ENCODE results near the gene EHD4.

EHD4 gene

DNA sequence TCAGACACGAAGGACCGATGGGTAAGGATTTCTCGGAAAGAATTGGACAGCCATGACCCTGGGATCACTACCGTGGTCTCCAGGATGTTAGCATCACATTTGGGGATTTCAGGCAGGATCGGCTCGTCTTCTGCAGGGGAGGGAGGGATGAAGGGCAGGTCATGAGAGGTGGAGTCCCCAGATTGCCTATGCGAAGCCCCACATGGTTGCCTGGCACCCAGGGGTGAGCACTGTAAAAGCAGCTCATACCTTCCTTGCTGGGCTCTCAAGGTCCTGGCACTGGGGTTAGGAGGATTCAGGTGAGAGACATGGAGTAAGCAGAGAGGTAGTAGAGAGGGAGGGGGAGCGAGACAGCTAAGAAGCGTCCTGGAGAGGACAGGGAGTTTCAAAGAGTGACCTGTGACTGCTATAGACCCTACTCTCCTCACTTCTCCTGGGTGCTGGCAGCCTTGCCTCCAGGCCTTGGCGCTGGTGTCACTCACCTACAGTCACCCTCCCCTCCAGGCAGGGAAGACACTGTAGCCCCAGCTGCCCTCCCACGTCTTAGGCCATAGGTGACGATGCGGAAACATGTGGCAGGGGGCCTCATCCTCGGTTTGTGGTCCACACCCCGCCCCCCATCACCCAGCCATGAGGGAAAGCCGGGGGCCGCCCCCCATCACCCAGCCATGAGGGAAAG lies 15.0 kb upstream of the EHD4 start:
- Histone ChIP-seq H3K36me3 (ENCODE audit: control insufficient read depth in 2 of 2, insufficient read depth in 2 of 2, low read length in 2 of 2) (no peaks in the 10 kb centered on the region), H3K4me3 (ENCODE audit: low read length in 2 of 2) (no peak overlapping the region), H3K27ac (ENCODE audit: low read length) (no peak overlapping the region), H3K9ac (ENCODE audit: low read length in 2 of 2) (no peak overlapping the region), H3K9me3 (ENCODE audit: control insufficient read depth in 2 of 2, low read length in 2 of 2) (no peaks in the 10 kb centered on the region), H3K4me1 (ENCODE audit: control insufficient read depth, insufficient read depth, low read length) (no peaks in the 10 kb centered on the region), H3K27me3 (ENCODE audit: control insufficient read depth in 1 of 2, insufficient read depth in 2 of 2, low read length in 2 of 2) (no peaks in the 10 kb centered on the region)

- H3K9me3 ChIP-seq (ENCODE audit: control insufficient read depth in 2 of 2, low read length in 2 of 2), result no peaks in the 10 kb centered on the region
- no peaks in the 10 kb centered on the region for H3K36me3 ChIP-seq (ENCODE audit: control insufficient read depth in 2 of 2, insufficient read depth in 2 of 2, low read length in 2 of 2)
- H3K9ac ChIP-seq (ENCODE audit: low read length in 2 of 2), result no peak overlapping the region
- H3K4me3 ChIP-seq (ENCODE audit: low read length in 2 of 2), result no peak overlapping the region
- no peak overlapping the region for H3K27ac ChIP-seq (ENCODE audit: low read length)
- H3K4me1 ChIP-seq (ENCODE audit: control insufficient read depth, insufficient read depth, low read length), result no peaks in the 10 kb centered on the region
- no peaks in the 10 kb centered on the region for H3K27me3 ChIP-seq (ENCODE audit: control insufficient read depth in 1 of 2, insufficient read depth in 2 of 2, low read length in 2 of 2)
Measured at GRCh38 chr15:41985236-41986160, 13.1 kb upstream of the EHD4 start.

GRCh38 chr15:41984622-41985021 lies 12.3 kb upstream of the EHD4 start:
- H3K9me3 ChIP-seq (ENCODE audit: control insufficient read depth in 2 of 2, low read length in 2 of 2), result no peaks in the 10 kb centered on the region
- no peaks in the 10 kb centered on the region for H3K4me1 ChIP-seq (ENCODE audit: control insufficient read depth, insufficient read depth, low read length)
- H3K27ac ChIP-seq (ENCODE audit: low read length), result no peak overlapping the region
- no peaks in the 10 kb centered on the region for H3K27me3 ChIP-seq (ENCODE audit: control insufficient read depth in 1 of 2, insufficient read depth in 2 of 2, low read length in 2 of 2)
- no peak overlapping the region for H3K9ac ChIP-seq (ENCODE audit: low read length in 2 of 2)
- no peak overlapping the region for H3K4me3 ChIP-seq (ENCODE audit: low read length in 2 of 2)
- no peaks in the 10 kb centered on the region for H3K36me3 ChIP-seq (ENCODE audit: control insufficient read depth in 2 of 2, insufficient read depth in 2 of 2, low read length in 2 of 2)

- Histone ChIP-seq H3K4me1 (ENCODE audit: control insufficient read depth, insufficient read depth, low read length) (no peaks in the 10 kb centered on the region), H3K27me3 (ENCODE audit: control insufficient read depth in 1 of 2, insufficient read depth in 2 of 2, low read length in 2 of 2) (no peaks in the 10 kb centered on the region), H3K9ac (ENCODE audit: low read length in 2 of 2) (no peak overlapping the region), H3K4me3 (ENCODE audit: low read length in 2 of 2) (no peak overlapping the region), H3K27ac (ENCODE audit: low read length) (no peak overlapping the region), H3K9me3 (ENCODE audit: control insufficient read depth in 2 of 2, low read length in 2 of 2) (no peaks in the 10 kb centered on the region), H3K36me3 (ENCODE audit: control insufficient read depth in 2 of 2, insufficient read depth in 2 of 2, low read length in 2 of 2) (no peaks in the 10 kb centered on the region)
Measured at GRCh38 chr15:41983621-41984571, 11.5 kb upstream of the EHD4 start.

DNA sequence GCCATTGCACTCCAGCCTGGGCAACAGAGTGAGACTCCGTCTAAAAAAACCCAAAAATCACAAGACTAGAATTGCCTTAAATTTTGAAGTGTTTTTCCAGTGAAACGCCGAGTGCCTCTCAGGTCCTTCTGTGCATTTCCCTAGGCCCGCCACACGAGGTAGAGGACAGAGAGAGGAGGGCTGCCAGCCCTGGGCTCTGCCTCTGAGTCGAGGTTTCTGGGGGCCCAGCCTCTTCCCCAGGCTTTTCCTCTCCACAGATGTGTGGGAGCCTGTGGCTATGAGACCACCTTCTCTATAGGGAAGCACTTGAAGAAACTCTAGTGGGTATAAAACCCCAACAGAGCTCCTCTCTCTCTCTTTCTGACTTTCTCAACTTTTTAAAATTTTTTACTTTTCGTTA lies 10.9 kb upstream of the EHD4 start:
- Histone ChIP-seq H3K4me1 (ENCODE audit: control insufficient read depth, insufficient read depth, low read length) (no peaks in the 10 kb centered on the region), H3K27me3 (ENCODE audit: control insufficient read depth in 1 of 2, insufficient read depth in 2 of 2, low read length in 2 of 2) (no peaks in the 10 kb centered on the region), H3K27ac (ENCODE audit: low read length) (no peak overlapping the region), H3K9me3 (ENCODE audit: control insufficient read depth in 2 of 2, low read length in 2 of 2) (no peaks in the 10 kb centered on the region), H3K4me3 (ENCODE audit: low read length in 2 of 2) (no peak overlapping the region), H3K9ac (ENCODE audit: low read length in 2 of 2) (no peak overlapping the region), H3K36me3 (ENCODE audit: control insufficient read depth in 2 of 2, insufficient read depth in 2 of 2, low read length in 2 of 2) (no peaks in the 10 kb centered on the region)

DNA sequence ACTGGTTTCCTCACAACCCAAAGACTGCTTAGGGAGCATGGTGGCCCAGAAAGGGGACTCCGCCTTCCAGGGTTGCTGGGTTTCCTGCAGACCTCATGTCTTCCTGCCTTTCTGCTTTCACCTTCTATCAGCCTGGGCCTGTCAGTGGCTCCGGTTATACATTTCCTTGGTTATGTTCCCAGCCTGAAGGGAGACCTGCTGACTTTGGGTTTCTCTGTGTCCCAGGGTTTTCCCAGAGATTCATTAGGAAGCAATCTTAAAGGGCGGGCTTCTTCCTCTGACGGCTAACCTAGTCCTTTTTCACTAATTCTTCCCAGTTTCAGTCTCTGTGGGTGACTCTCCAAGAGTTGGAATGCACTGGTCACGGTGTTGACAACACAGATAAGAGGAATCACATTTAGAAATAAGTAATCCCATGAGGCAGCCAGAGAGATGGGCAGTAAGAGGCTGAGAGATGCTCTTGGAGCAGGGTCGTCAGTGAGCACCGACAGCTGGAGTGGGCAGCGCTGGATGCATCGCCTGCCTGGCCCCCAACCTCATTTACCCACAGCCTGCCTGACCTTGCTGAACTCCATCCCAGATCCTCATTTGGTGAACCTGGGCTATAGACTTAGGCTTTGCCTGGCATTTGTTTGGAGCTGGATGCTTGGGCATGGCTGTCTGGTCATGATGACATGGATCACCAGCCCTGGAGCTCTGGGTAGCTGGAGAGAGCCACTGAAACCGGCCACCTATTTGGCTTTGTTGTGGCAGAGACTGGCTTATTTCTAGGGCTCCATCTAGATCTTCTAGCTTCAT lies 10.0 kb upstream of the EHD4 start:
- no peak overlapping the region for H3K27ac ChIP-seq (ENCODE audit: low read length)
- H3K9ac ChIP-seq (ENCODE audit: low read length in 2 of 2), result no peak overlapping the region
- no peaks in the 10 kb centered on the region for H3K36me3 ChIP-seq (ENCODE audit: control insufficient read depth in 2 of 2, insufficient read depth in 2 of 2, low read length in 2 of 2)
- H3K9me3 ChIP-seq (ENCODE audit: control insufficient read depth in 2 of 2, low read length in 2 of 2), result no peaks in the 10 kb centered on the region
- no peaks in the 10 kb centered on the region for H3K27me3 ChIP-seq (ENCODE audit: control insufficient read depth in 1 of 2, insufficient read depth in 2 of 2, low read length in 2 of 2)
- H3K4me1 ChIP-seq (ENCODE audit: control insufficient read depth, insufficient read depth, low read length), result no peaks in the 10 kb centered on the region
- no peak overlapping the region for H3K4me3 ChIP-seq (ENCODE audit: low read length in 2 of 2)

GRCh38 chr15:41981371-41982132 lies 9.2 kb upstream of the EHD4 start:
- Histone ChIP-seq H3K4me1 (ENCODE audit: control insufficient read depth, insufficient read depth, low read length) (no peaks in the 10 kb centered on the region), H3K9me3 (ENCODE audit: control insufficient read depth in 2 of 2, low read length in 2 of 2) (no peaks in the 10 kb centered on the region), H3K4me3 (ENCODE audit: low read length in 2 of 2) (no peak overlapping the region), H3K27ac (ENCODE audit: low read length) (no peak overlapping the region), H3K9ac (ENCODE audit: low read length in 2 of 2) (no peak overlapping the region), H3K36me3 (ENCODE audit: control insufficient read depth in 2 of 2, insufficient read depth in 2 of 2, low read length in 2 of 2) (no peaks in the 10 kb centered on the region), H3K27me3 (ENCODE audit: control insufficient read depth in 1 of 2, insufficient read depth in 2 of 2, low read length in 2 of 2) (no peaks in the 10 kb centered on the region)

GRCh38 chr15:41980654-41981323 lies 8.4 kb upstream of the EHD4 start:
- no peak overlapping the region for H3K4me3 ChIP-seq (ENCODE audit: low read length in 2 of 2)
- no peak overlapping the region for H3K27ac ChIP-seq (ENCODE audit: low read length)
- no peaks in the 10 kb centered on the region for H3K36me3 ChIP-seq (ENCODE audit: control insufficient read depth in 2 of 2, insufficient read depth in 2 of 2, low read length in 2 of 2)
- no peaks in the 10 kb centered on the region for H3K27me3 ChIP-seq (ENCODE audit: control insufficient read depth in 1 of 2, insufficient read depth in 2 of 2, low read length in 2 of 2)
- no peak overlapping the region for H3K9ac ChIP-seq (ENCODE audit: low read length in 2 of 2)
- no peaks in the 10 kb centered on the region for H3K9me3 ChIP-seq (ENCODE audit: control insufficient read depth in 2 of 2, low read length in 2 of 2)
- H3K4me1 ChIP-seq (ENCODE audit: control insufficient read depth, insufficient read depth, low read length), result no peaks in the 10 kb centered on the region

GRCh38 chr15:41979493-41980266 lies 7.3 kb upstream of the EHD4 start:
- peaks cover 0 to 4% of the 10 kb centered on the region in 2 donors for H3K27me3 ChIP-seq (ENCODE audit: control insufficient read depth in 1 of 2, insufficient read depth in 2 of 2, low read length in 2 of 2)
- no peaks in the 10 kb centered on the region for H3K4me1 ChIP-seq (ENCODE audit: control insufficient read depth, insufficient read depth, low read length)
- H3K4me3 ChIP-seq (ENCODE audit: low read length in 2 of 2), result no peak overlapping the region
- H3K9me3 ChIP-seq (ENCODE audit: control insufficient read depth in 2 of 2, low read length in 2 of 2), result no peaks in the 10 kb centered on the region
- H3K36me3 ChIP-seq (ENCODE audit: control insufficient read depth in 2 of 2, insufficient read depth in 2 of 2, low read length in 2 of 2), result no peaks in the 10 kb centered on the region
- no peak overlapping the region for H3K9ac ChIP-seq (ENCODE audit: low read length in 2 of 2)
- no peak overlapping the region for H3K27ac ChIP-seq (ENCODE audit: low read length)

All from stomach smooth muscle (tissue), 2 donors.